A549 (cell line): ENCODE measurements around the gene COQ5.

Source experiments
- BHLHE40 ChIP-seq: IDR thresholded peaks from 2 replicates; pipeline ENCODE4 v1.6.1; 2012; ENCODE audit warnings: low read depth, low read length, inconsistent platforms
- CHD2 ChIP-seq: fragments of 150-350 bp; IDR thresholded peaks from 2 replicates; pipeline ENCODE4 v1.6.1; 2014; ENCODE audit warnings: low read length; ENCODE audit not compliant: partially characterized antibody
- CTCF ChIP-seq: fragments of >200 bp; sonication (Bioruptor Twin); formaldehyde crosslinking; IDR thresholded peaks from 3 replicates; pipeline ENCODE4 v1.5.1; 2016
- ELK1 ChIP-seq: fragments of 150-350 bp; IDR thresholded peaks from 2 replicates; pipeline ENCODE4 v1.6.1; 2014; ENCODE audit warnings: low read depth, mild to moderate bottlenecking, low read length
- EP300 ChIP-seq, 2 experiments: fragments of >200 bp; sonication (Bioruptor Twin); formaldehyde crosslinking; IDR thresholded peaks; 2 replicates in 1 of 2; 3 replicates in 1 of 2; pipeline ENCODE4 v1.6.1; 2016 to 2017
- POLR2A ChIP-seq: IDR thresholded peaks from 2 replicates; pipeline ENCODE4 v1.6.1; 2012; ENCODE audit warnings: mild to moderate bottlenecking, low read length
- RCOR1 ChIP-seq: fragments of 150-350 bp; IDR thresholded peaks from 2 replicates; pipeline ENCODE4 v1.6.1; 2014; ENCODE audit warnings: antibody characterized with exemption, low read length, low read depth
- RNF2 ChIP-seq: fragments of 200-600 bp; sonication (generic); IDR thresholded peaks from 2 replicates; pipeline ENCODE4 v1.6.1; 2016; ENCODE audit warnings: low read depth, mild to moderate bottlenecking, antibody characterized with exemption, moderate library complexity, borderline replicate concordance
- ZNF302 ChIP-seq: fragments of 250-450 bp; sonication (Bioruptor Pico); IDR thresholded peaks from 2 replicates; pipeline ENCODE4 v1.9.0; 2021; ENCODE audit warnings: inconsistent platforms, mild to moderate bottlenecking, moderate library complexity
- TF ChIP-seq, protein P1 (sequence below): IDR thresholded peaks from 2 replicates; pipeline ENCODE4 v1.6.1; 2012

DNA sequence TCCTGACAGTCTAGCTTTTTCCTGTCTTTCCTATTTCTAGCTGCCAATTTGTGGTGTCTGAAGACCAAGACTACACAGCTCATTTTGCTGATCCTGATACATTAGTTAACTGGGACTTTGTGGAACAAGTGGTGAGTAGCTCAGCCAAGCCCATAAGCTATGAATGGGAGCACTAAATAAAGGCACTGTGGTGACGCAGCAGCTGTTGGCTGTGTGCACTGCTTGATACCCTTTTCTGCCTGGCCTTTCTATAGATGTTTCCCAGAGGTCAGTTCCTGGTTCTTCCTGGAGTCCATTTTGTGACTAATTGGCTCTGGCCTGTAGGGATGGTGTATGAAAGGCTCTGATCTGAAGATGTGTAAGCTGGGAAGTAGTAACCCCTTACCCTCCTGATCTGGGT is 25.7 kb upstream of the COQ5 start:
- TF ChIP-seq CTCF (no peak), RCOR1 (no peak), ZNF302 (no peak), CHD2 (no peak), BHLHE40 (no peak), ELK1 (no peak), POLR2A (no peak), EP300 (IDR thresholded peaks at IDR 0.05) (no peak), RNF2 (no peak)
- TF ChIP-seq, protein P1, sequence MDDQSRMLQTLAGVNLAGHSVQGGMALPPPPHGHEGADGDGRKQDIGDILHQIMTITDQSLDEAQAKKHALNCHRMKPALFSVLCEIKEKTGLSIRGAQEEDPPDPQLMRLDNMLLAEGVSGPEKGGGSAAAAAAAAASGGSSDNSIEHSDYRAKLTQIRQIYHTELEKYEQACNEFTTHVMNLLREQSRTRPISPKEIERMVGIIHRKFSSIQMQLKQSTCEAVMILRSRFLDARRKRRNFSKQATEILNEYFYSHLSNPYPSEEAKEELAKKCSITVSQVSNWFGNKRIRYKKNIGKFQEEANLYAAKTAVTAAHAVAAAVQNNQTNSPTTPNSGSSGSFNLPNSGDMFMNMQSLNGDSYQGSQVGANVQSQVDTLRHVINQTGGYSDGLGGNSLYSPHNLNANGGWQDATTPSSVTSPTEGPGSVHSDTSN: no peak
